SK-N-SH (cell line): ENCODE data around the gene RRAD.

Source experiments
- CHD2 ChIP-seq: fragments of 150-350 bp; IDR thresholded peaks from 2 replicates; pipeline ENCODE4 v1.6.1; 2018; ENCODE audit warnings: low read length; ENCODE audit not compliant: partially characterized antibody
- CTCF ChIP-seq: fragments of 200-600 bp; sonication (generic); IDR thresholded peaks from 2 replicates; pipeline ENCODE4 v1.6.1; 2017; ENCODE audit warnings: antibody characterized with exemption, mild to moderate bottlenecking, moderate library complexity
- GABPA ChIP-seq: IDR thresholded peaks from 2 replicates; pipeline ENCODE4 v1.4.0; 2012; ENCODE audit warnings: low read depth, mild to moderate bottlenecking
- MAX ChIP-seq: IDR thresholded peaks from 2 replicates; pipeline ENCODE4 v1.4.0; 2012; ENCODE audit warnings: low read depth
- MXI1 ChIP-seq: IDR thresholded peaks from 2 replicates; pipeline ENCODE4 v1.6.1; 2012; ENCODE audit warnings: mild to moderate bottlenecking, low read depth, low read length, improper control_type of control experiment
- POLR2AphosphoS5 ChIP-seq: IDR thresholded peaks from 2 replicates; pipeline ENCODE4 v1.6.1; 2012; ENCODE audit warnings: low read depth, low read length
- REST ChIP-seq: IDR thresholded peaks from 2 replicates; pipeline ENCODE4 v1.6.1; 2012; ENCODE audit warnings: mild to moderate bottlenecking, low read depth, low read length, moderate library complexity

- TF ChIP-seq CHD2 (no peak), POLR2AphosphoS5 (no peak), GABPA (no peak), MAX (no peak), REST (no peak), MXI1 (no peak), CTCF (no peak)
Observed at GRCh38 chr16:66936889-66937554, 11.7 kb upstream of the RRAD start.
